Globus pallidus (tissue), 1 donor: Measurements from ENCODE around the gene MORF4L2.
"Not testable (repeated sequence)": the region's sequence is repeated elsewhere in the genome, so short reads cannot be mapped to it uniquely, and the experiment has no call there.

Source experiments
- DNase-seq: peaks from one replicate; pipeline ENCODE4 v3.0.0-alpha.2; 2015; ENCODE audit warnings: low spot score

The MORF4L2 gene

DNA sequence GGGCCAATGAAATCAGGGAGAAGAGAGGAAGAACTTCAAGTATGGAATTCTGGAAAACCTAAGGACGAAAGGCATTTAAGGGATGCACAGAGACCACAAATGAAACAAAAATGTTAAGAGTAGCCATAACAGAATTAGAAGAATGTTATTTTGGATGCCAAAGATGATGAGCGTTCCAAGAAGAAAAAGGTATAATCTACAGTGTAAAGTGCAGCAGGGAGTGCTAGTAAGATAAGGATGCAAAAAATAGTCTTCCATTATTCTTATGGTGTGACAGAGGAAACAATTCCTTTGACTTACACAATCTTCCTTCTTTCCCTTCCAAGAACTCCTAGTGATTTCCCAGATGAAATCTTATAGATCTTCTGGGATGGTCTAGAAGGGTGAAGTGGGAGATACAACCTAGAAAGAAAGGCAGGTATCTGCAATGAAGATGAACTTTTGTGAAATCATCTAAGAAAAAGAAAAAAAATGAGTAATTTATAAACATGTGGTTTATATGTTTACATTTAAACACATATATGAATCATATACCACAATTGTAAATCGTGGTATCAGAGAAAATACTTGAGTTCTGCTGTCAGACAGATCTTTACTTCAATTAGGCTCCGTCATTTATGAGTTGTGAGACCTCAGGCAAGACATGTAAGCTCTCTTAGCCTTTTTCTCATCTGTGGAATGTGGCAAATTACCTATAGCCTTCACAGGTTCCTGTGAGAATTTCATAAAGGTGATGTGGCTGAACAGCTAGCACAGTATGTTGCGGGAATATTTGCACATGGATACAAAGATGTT, 8.1 kb downstream of the MORF4L2 start:
- DNase-seq: no peak

- DNase-seq: no peak
Observed at GRCh38 chrX:103674531-103675454, 11.7 kb downstream of the MORF4L2 start.

DNA sequence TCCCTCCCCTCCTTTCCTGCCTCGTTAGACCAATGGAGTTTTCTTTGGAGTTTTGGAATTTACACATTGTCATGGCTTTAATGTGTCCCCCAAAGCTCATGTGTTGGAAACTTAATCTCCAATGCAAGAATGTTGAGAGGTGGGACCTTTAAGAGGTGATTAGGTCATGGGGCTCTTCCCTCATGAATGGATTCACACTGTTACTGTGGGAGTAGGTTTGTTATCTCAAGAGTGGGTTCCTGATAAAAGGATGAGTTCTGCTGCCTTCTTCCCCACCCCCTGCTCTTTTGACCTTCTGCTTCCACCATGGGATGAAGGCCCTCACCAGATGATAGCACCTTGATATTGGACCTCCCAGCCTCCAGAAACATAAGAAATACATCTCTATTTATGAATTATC, 16.8 kb downstream of the MORF4L2 start:
- no peak for DNase-seq

- DNase-seq: no peak
Observed at GRCh38 chrX:103666202-103667107, 20.0 kb downstream of the MORF4L2 start.

DNA sequence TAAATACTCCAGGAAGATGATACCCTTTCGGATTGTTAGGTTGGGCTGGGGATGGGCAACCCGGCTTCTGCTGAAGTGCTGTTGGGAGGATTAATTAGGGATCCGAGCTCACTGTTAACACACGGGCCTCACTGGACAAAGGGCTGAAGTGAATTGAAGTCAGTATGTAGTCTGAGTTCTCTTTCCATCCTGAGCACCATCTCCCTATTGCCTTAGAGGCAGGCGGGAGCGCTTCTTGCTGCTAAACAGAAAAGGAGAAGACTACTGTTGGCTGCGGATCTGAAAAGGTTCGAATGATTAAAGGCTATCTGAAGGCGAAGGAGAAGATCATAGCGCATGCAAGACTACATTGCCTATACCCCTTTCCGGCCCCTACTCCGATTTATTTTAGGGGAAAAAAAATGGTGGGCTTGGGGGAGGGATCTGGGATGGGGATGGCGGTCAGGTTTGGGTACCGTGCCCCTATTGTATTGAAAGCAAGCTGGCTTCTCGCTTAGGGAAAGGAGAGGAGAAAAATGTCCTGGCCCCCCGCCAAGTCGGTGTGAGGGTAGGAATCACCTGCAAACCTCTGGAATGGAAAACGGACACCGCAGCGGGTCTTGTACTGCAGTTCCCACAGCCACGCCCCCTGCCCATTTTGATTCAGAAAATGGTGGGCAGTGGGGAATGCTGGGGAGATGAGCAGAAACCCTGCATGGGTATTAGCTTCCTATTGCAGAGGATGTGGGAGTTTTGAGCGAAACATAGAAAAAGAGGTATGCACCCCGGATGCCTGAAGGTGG, 22.3 kb downstream of the MORF4L2 start:
- DNase-seq: no peak

DNA sequence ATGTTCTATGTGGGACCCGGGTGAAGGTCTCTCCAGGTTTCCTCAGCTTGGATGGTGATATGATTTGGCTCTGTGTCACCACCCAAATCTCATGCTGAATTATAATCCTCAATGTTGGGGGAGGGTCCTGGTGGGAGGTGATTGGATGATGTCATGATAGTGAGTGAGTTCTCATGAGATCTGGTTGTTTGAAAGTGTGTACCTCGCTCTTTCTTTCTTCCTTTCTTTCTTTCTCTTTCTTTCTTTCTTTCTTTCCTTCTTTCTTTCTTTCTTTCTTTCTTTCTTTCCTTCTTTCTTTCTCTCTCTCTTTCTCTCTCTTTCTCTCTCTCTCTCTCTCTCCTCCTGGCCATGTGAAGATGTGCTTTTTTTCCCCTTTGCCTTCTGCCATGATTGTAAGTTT, 27.0 kb downstream of the MORF4L2 start:
- not testable (repeated sequence) for DNase-seq

DNA sequence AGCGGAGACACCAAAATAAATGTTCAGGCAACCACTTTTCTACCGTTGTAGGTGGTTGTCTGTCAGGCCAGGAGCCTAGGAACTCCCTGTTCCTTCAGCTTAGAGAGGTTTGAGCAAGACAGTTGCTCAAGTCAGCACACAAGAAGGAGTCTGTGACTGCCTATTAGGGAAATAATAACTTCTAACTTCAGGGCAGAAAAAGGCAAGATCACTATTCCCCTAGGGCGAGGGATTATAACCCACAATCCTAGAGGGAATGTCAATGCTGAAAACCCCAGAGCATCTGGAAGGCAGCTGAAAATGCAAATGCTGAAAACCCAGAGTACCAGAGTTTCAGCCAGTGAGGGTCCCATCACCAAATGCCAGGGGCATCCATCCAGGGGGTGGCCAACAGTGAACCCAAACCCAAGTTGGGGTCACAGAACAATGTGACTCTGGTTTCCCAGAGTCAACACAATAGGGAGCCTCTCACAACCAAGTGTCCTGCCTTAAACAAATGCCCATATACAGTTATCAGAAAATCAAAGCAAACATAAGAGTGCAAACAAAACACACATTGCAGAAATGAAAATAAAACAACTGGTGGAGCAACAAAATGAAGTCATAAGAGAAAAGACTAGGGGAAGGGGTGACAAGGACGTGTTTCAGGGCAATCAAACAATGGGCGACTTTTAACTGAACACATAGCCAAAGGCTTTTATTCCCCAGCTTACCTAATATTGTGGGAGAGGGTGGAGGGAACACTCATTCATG, 27.6 kb downstream of the MORF4L2 start:
- DNase-seq: no peak

DNA sequence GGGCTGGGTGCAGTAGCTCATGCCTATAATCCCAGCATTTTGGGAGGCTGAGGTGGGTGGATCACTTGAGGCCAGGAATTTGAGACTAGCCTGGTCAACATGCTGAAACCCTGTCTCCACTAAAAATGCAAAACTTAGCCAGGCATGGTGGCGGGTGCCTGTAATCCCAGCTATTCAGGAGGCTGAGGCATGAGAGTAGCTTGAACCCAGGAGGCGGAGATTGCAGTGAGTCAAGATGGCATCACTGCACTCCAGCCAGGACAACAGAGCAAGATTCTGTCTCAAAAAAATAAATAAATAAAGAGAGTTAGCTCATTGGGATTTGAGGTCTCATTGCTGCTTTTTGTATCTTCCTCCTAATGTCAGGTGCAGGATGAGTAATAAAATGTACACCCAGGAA, 29.4 kb downstream of the MORF4L2 start:
- not testable (repeated sequence) for DNase-seq

- DNase-seq: no peak
Observed at GRCh38 chrX:103656617-103657016, 29.9 kb downstream of the MORF4L2 start.

DNA sequence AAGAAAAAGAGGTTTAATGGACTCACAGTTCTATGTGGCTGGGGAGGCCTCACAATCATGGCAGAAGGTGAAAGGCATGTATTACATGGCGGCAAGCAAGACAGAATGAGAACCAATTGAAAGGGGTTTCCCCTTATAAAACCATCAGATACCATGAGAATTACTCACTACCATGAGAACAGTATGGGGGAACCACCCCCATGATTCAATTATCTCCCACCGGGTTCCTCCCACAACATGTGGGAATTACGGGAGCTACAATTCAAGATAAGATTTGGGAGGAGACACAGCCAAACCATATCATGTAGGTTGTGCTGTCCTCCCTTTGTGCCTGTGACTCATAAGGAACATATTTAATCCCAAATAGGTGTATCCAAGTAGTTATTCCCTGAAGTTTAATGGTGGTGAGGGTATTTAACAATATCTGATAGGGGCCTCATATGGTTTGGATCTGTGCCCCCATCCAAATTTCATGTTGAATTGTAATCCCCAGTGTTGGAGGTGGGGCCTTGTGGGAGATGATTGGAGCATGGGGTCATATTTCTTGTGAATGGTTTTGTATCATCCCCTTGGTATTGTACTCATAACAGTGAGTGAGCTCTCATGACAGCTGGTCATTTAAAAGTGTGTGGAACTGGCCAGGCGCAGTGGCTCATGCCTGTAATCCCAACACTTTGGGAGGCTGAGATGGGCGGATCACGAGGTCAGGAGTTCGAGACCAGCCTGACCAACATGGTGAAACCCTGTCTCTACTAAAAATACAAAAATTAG, 31.1 kb downstream of the MORF4L2 start:
- not testable (repeated sequence) for DNase-seq

DNA sequence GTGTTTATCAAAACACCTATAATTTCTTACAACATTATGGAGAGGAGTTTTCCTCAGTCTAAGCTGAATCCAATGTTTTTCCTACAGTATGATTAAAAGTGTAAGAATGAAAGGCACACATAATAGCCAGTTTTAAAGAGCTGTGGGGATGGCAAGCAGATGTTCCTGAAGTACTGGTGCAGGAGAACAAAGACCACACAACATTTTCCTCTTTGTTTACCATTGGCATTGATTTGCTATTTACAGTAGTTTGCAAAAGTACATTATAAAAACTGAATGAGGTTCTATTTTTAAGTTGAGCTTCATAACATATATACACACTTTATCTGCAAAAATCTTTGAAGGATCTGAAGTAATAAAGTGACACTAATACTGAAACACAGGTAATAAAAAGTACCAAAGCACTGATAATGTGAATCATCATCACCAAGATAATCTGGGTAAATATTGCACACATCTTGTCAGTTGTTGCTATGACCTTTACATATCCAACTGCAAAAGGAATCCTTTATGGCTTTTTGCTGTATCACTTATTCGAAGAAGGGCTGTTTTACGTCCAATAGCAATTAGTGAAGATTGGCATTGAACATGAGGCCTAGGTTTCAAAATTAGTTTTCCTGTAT, 35.2 kb downstream of the MORF4L2 start:
- no peak for DNase-seq

DNA sequence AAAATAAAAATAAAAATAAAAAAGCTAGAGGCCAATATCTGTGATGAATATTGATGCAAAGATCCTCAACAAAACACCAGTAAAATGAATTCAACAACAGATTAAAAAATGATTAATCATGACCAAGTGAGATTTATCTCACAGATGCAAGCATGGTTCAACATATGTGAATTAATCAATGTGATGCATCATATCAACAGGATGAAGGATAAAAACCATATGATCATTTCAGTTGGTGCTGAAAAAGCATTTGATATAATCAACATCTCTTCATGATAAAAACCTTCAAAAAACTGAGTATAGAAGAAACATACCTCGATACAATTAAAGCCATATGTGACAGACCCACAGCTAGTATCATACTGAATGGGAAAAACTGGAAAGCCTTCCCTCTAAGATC, 38.9 kb downstream of the MORF4L2 start:
- DNase-seq: no peak

GRCh38 chrX:103644125-103644524, 42.4 kb downstream of the MORF4L2 start:
- DNase-seq: no peak

GRCh38 chrX:103640401-103641155, 45.9 kb downstream of the MORF4L2 start:
- no peak for DNase-seq

DNA sequence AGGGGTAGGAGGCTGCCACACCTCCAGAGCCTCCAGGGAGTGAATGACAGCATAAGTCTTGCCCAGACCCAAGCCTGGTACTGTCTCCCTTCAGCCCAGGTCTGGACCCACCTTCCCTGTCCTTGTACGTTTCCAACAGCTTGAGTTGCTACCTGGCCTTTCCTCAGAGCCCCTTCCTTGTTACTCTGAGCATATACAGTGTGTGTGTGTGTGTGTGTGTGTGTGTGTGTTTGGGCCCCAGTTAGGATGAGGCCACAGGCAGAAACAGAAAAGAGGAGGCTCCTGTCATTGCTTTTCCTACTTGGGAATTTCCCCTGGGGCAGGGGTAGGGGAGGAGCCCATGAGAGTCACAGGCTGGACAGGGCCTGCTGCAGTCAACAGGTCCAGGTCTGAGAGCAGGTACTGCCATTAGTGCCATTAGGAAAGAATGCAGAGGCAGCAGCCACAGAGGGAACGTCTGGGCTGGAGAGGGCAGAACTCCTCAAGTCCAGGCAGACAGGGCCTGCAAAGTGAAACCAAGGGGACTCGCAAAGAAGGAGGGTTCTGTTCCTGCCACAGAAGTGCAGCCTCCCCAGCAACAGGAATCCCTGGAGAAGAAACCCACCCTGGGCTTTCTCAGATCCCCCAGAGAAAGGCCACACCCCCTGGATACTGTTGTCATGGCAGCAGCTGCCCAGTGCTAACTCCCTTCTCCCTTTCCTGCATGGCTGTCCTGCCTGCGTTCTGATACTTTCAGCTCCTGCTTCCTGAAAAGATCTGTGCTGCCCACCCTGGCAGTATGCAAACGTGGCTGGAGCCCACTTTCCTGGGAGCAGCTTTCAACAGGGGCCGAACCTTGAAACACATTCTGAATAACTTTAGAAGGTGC, 47.8 kb downstream of the MORF4L2 start:
- not testable (repeated sequence) for DNase-seq

GRCh38 chrX:103637604-103638338, 48.7 kb downstream of the MORF4L2 start:
- DNase-seq: no peak

DNA sequence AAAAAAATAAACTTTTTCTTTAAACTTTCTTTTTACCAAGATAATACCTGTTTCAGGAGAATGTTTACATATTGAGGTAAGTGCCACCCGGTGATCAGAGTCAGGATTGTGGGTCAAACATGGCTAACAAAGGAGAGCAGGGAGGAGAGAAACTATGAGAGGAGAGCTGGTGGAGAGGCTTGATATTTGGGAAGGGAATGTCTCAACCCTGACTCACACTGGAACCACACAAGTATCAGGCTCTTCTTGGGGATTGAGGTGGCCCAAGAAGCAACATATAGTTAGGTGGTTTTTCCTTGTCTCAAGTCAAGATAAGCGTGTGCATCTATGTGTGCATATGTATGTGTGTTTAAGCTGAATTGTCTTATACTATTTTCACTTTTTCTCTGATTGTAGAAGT, 51.1 kb downstream of the MORF4L2 start:
- no peak for DNase-seq
